HG03175 (cell line): ENCODE data around the gene KANSL1.
"Not testable (repeated sequence)": the region's sequence is repeated elsewhere in the genome, so short reads cannot be mapped to it uniquely, and the experiment has no call there.

Experiments used
- ATAC-seq: cut with Tn5 transposase; IDR thresholded peaks from one replicate; pipeline ENCODE4 v1.9.1; 2021; ENCODE audit warnings: mild to moderate bottlenecking, moderate library complexity; ENCODE audit not compliant: unreplicated experiment

The KANSL1 gene

GRCh38 chr17:46193151-46193625 lies at the start of gene KANSL1:
Gene KANSL1, minus strand, starts transcription at chr17:46193429. Its CDS starts 21,286 bp downstream, at chr17:46172143.
- peak; percentile 68 for ATAC-seq

- not testable (repeated sequence) for ATAC-seq
Observed at GRCh38 chr17:46231359-46231758, 38.1 kb upstream of the KANSL1 start.

DNA sequence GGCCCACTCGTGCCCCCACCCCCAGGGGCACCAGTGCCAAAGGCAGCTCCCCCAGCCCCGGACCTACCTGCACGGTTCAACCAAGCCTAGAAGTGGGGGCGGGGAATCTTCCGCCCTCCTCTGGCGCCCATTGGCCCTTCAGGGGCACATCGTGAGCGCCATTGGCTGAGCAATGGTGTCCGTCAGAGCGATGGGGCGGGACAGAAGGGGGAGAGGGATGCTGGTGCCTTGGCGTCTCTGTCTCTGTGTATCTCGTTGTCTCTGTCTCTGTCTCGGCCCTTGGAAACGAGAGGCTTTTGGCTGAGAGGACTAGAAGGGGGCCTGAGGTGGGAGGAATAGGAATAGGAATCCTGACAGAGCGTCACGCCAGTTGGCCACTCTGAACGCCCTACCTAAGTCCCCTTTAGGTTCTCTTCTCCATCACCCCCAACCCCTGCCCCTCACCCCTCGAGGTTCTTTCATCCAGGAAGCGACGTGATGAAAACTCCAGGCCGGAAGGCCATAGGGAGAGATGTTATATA lies 32.1 kb upstream of the KANSL1 start:
- ATAC-seq: peak; percentile 97

- ATAC-seq: peak; percentile 38
Observed at GRCh38 chr17:46224864-46225263, 31.6 kb upstream of the KANSL1 start.

- not testable (repeated sequence) for ATAC-seq
Observed at GRCh38 chr17:46223041-46223440, 29.8 kb upstream of the KANSL1 start.

DNA sequence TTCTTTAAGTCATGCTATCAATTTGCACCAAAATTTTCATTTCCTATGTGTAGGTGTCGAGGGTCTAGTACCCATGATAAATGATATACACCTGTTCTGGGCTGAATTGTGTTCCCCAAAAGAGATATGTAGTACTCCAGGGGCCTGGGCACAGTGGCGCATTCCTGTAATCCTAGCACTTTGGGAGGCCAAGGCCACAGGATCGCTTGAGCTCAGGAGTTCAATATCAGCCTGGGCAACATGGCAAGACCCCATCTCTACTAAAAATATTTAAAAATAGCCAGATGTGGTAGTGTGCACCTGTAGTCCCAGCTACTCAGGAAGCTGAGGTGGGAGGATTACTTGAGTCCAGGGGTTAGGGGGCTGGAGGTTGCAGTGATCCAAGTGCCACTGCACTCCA lies 23.5 kb upstream of the KANSL1 start:
- no peak for ATAC-seq

- no peak for ATAC-seq
Observed at GRCh38 chr17:46212634-46213435, 19.6 kb upstream of the KANSL1 start.

- ATAC-seq: no peak
Observed at GRCh38 chr17:46208997-46209396, 15.8 kb upstream of the KANSL1 start.

- no peak for ATAC-seq
Observed at GRCh38 chr17:46205975-46206374, 12.7 kb upstream of the KANSL1 start.

- no peak for ATAC-seq
Observed at GRCh38 chr17:46202424-46202823, 9.2 kb upstream of the KANSL1 start.

GRCh38 chr17:46201491-46201890 lies 8.3 kb upstream of the KANSL1 start:
- no peak for ATAC-seq

GRCh38 chr17:46200197-46200596 lies 7.0 kb upstream of the KANSL1 start:
- no peak for ATAC-seq

DNA sequence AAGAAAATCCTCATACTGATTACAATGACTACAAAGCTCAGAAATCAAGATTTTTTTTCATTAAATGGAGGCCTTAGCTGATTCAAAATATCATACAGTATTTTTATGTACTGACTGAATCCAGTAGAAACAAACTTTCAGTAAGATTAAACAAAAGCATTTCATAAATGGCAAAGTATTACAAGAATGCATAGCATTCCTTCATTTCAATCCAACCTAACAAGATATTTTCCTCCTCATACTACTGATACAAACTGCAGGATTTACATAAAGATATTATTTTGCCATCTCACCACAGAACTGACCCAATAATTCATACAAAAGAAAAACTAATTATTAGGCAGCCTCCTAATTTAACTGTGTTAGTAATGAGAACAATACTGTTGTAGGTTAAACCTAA lies 6.2 kb upstream of the KANSL1 start:
- no peak for ATAC-seq

GRCh38 chr17:46198233-46198632 lies 5.0 kb upstream of the KANSL1 start:
- ATAC-seq: no peak

DNA sequence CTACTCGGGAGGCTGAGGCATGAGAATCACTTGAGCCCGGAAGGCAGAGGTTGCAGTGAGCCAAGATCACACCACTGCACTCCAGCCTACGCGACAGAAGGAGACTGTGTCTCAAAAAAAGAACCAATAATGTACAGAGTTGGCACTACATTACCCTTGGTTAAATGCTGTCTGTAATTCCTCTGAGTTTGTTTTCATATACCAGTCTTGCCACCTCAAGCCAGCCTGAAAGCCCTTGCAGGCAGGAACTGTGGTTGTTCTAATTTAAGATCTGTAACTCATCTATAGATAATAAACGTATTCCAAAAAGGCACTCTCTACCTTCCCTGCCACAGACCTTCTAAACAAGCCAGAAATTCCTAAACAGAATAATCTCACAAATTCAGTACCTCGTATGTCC lies 4.3 kb upstream of the KANSL1 start:
- ATAC-seq: no peak

GRCh38 chr17:46195939-46196716 lies 2.9 kb upstream of the KANSL1 start:
- ATAC-seq: no peak

DNA sequence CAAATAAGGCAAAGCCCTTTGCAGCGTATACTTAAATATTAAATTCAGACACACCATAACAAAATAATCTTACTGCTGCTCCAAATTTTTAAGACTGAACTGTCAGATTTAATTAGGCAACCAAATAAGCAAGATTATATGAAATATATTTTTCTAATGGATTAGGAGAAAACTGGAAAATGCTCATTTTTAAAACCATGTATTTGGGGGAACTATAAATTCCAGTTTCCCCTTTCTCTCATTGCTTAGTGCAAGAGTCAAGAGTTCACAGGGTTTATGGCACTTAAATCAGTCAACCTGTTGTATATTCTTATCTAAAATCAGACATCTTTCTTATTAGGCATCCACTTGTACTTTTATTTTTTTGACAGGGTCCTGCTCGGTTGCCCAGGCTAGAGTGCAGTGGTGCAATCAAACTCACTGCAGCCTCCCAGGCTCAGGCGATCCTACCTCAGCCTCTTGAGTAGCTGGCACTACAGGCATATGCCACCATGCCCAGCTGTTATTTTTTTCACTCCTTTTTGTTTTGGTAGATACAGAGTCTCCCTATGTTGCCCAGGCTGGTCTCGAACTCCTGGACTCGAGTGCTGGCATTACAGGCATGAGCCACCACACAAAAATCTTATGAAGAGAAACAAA lies 2.1 kb upstream of the KANSL1 start:
- ATAC-seq: no peak

DNA sequence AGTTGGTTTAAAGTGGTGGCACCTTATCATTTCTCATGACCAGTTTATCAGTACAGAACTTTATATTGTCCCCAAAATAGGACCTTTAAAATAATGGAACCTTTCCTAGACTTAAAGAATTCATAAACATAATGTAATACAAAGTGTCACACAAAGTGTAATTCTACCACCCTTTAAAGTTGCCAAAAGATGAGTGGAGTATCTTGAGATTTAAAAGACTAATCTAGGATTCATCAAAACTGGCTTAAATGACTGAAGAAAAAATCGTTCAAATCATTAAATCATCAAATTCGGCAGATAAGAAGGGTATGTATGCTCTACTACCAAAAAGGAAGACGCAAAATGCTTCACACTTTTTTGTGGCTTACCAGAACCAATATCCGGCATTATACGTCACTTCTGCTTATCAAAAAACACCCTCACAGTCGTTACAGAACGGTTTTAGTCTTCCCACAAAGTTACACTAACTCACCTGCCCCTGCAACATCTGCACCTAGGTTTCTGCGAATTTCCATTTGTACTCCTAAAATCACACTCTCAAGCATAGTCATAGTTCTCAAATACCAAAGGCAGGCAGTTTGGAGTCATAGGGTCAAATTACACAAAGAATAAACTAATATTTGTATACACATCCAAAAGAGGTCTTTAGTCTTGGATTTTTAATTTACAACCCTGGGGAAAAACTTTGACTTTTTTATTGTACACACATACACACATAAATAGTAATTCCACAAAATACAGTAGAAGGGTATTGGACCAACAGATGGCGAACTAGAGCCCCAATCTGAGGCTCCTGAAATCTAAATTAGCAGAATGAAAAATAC lies 1.4 kb upstream of the KANSL1 start:
- no peak for ATAC-seq

GRCh38 chr17:46193626-46194392 lies 580 bp upstream of the KANSL1 start:
- ATAC-seq: peak; percentile 63
